ENCODE measurements around the gene ALS2. TPM values are rescaled to one million over a fixed set of nuclear protein-coding genes. Genes with fewer than 3 reads are reported as not detected.
"Not testable (repeated sequence)": the region's sequence is repeated elsewhere in the genome, so short reads cannot be mapped to it uniquely, and the experiment has no call there.

The ALS2 gene
- total RNA-seq, 1 donor from 2014 or later, result 42.0 TPM

- Histone ChIP-seq H3K9me3 (replicated peaks) (no peaks in the 10 kb centered on the region), H3K4me3 (peak overlapping the region; percentile 9), H3K27ac (replicated peaks) (peak overlapping the region; percentile 69), H3K4me1 (peaks cover 58% of the 10 kb centered on the region), H3K36me3 (peaks cover 58% of the 10 kb centered on the region), H3K27me3 (ENCODE audit: low read depth) (no peaks in the 10 kb centered on the region)
- intact Hi-C loops (cut with micrococcal nuclease), result no loop called here
- TF ChIP-seq CTCF (IDR thresholded peaks at IDR 0.05; ENCODE audit: borderline replicate concordance), result no peak
- DNase-seq, result no peak
These were observed 14.9 kb downstream of the ALS2 start for GRCh38 chr2:201765799-201766198.

GRCh38 chr2:201764469-201764868 is 16.3 kb downstream of the ALS2 start:
- Histone ChIP-seq H3K36me3 (peaks cover 70% of the 10 kb centered on the region), H3K27ac (replicated peaks) (peak overlapping the region; percentile 8), H3K4me1 (peaks cover 48% of the 10 kb centered on the region)
- H3K4me3 ChIP-seq; DNase-seq; H3K9me3 ChIP-seq (replicated peaks); H3K27me3 ChIP-seq (ENCODE audit: low read depth); intact Hi-C loops (cut with micrococcal nuclease): not testable (repeated sequence)

- Histone ChIP-seq H3K4me1 (peaks cover 28% of the 10 kb centered on the region), H3K36me3 (peaks cover 70% of the 10 kb centered on the region), H3K9me3 (replicated peaks) (no peaks in the 10 kb centered on the region), H3K27ac (replicated peaks) (peak overlapping the region; percentile 47), H3K27me3 (ENCODE audit: low read depth) (no peaks in the 10 kb centered on the region), H3K4me3 (no peak overlapping the region)
- TF ChIP-seq CTCF (IDR thresholded peaks at IDR 0.05; ENCODE audit: borderline replicate concordance), result no peak
- intact Hi-C loops (cut with micrococcal nuclease), result no loop called here
- no peak for DNase-seq
These were observed 19.6 kb downstream of the ALS2 start for GRCh38 chr2:201761101-201761500.

- no peak overlapping the region for H3K4me3 ChIP-seq
- no peak for DNase-seq
- H3K9me3 ChIP-seq (replicated peaks), result no peaks in the 10 kb centered on the region
- TF ChIP-seq CTCF (IDR thresholded peaks at IDR 0.05; ENCODE audit: borderline replicate concordance), result no peak
- peaks cover 16% of the 10 kb centered on the region for H3K4me1 ChIP-seq
- H3K27ac ChIP-seq (replicated peaks), result no peak overlapping the region
- intact Hi-C loops (cut with micrococcal nuclease), result no loop called here
- H3K36me3 ChIP-seq, result peaks cover 70% of the 10 kb centered on the region
- no peaks in the 10 kb centered on the region for H3K27me3 ChIP-seq (ENCODE audit: low read depth)
These were observed 21.2 kb downstream of the ALS2 start for GRCh38 chr2:201759567-201759966.

- Histone ChIP-seq H3K27ac (replicated peaks) (no peak overlapping the region), H3K27me3 (ENCODE audit: low read depth) (no peaks in the 10 kb centered on the region), H3K4me1 (peaks cover 11% of the 10 kb centered on the region), H3K36me3 (peaks cover 73% of the 10 kb centered on the region), H3K9me3 (replicated peaks) (no peaks in the 10 kb centered on the region), H3K4me3 (no peak overlapping the region)
- intact Hi-C loops (cut with micrococcal nuclease), result no loop called here
- DNase-seq, result no peak
- no peak for TF ChIP-seq CTCF (IDR thresholded peaks at IDR 0.05; ENCODE audit: borderline replicate concordance)
These were observed 21.9 kb downstream of the ALS2 start for GRCh38 chr2:201758873-201759272.

GRCh38 chr2:201758234-201758633 is 22.5 kb downstream of the ALS2 start:
- Histone ChIP-seq H3K4me3 (no peak overlapping the region), H3K27me3 (ENCODE audit: low read depth) (no peaks in the 10 kb centered on the region), H3K9me3 (replicated peaks) (no peaks in the 10 kb centered on the region), H3K36me3 (peaks cover 71% of the 10 kb centered on the region), H3K4me1 (peaks cover 11% of the 10 kb centered on the region), H3K27ac (replicated peaks) (no peak overlapping the region)
- intact Hi-C loops (cut with micrococcal nuclease), result no loop called here
- TF ChIP-seq CTCF (IDR thresholded peaks at IDR 0.05; ENCODE audit: borderline replicate concordance), result no peak
- DNase-seq, result no peak
